Sciatic nerve (tissue), 2 donors: ENCODE measurements around the gene KCNC3. TPM values are rescaled to one million over a fixed set of nuclear protein-coding genes. Genes with fewer than 3 reads are reported as not detected.

Experiments
- ATAC-seq: fragments of 200-7000 bp; cut with Tn5 transposase; one replicate; pipeline ENCODE4 v1.9.1; 2020; ENCODE audit warnings: mild to moderate bottlenecking, moderate library complexity
- DNase-seq: peaks from one replicate; pipeline ENCODE4 v3.0.0-alpha.2; 2020; ENCODE audit warnings: low spot score
- intact Hi-C: fragments of 100-400 bp; cut with DNase I; formaldehyde crosslinking; loops from one replicate; pipeline ENCODE4 v1.14.2; 2022
- total RNA-seq: library from RNA; stranded (reverse); fragmentation: NEBNext Ultra II Directional; extraction: Animal tissue kit (Norgen Biotek cat#: 25700); gene quantifications from one replicate; pipeline ENCODE4 v1.2.1, GENCODE V29; 2021
- donor health status: DM: no; HTN: no; CAD: no.
- donor health status: DM: no; HTN: no; CAD: no.

Gene KCNC3
- total RNA-seq, 1 donor from 2014 or later = 2.7 TPM

- ATAC-seq (no peak), DNase-seq (no peak)
- intact Hi-C loops = no loop called here
These were observed 66.0 kb downstream of the KCNC3 start for GRCh38 chr19:50263176-50263575.

Other genes with a start within 250 kb of the KCNC3 start
- gene IZUMO2, start 166.1 kb downstream of the KCNC3 start, total RNA-seq = not detected
- 48.7 TPM for gene MYH14, start 125.8 kb downstream of the KCNC3 start, total RNA-seq
- gene NAPSA, start 36.3 kb upstream of the KCNC3 start, total RNA-seq = 3.4 TPM
- gene NR1H2, start 47.1 kb upstream of the KCNC3 start, total RNA-seq = 73.7 TPM
- gene POLD1, start 55.0 kb upstream of the KCNC3 start, total RNA-seq = 21.3 TPM
- 2.9 TPM for gene SPIB, start 89.6 kb upstream of the KCNC3 start, total RNA-seq
- not detected for gene MYBPC2, start 103.5 kb upstream of the KCNC3 start, total RNA-seq
- gene EMC10, start 147.1 kb upstream of the KCNC3 start, total RNA-seq = 66.9 TPM
- 0.45 TPM for gene GARIN5A, start 147.5 kb upstream of the KCNC3 start, total RNA-seq
- 33.6 TPM for gene JOSD2, start 181.8 kb upstream of the KCNC3 start, total RNA-seq
- not detected for gene ASPDH, start 184.5 kb upstream of the KCNC3 start, total RNA-seq
- 3.5 TPM for gene LRRC4B, start 239.1 kb upstream of the KCNC3 start, total RNA-seq